AML-193 (cell line): ENCODE data around the gene GABRB3.

Source experiments
- DNase-seq, 2 experiments: peaks; one replicate each; lab custom pipeline; 2025; lab: John Stamatoyannopoulos, UW

Gene GABRB3

GRCh38 chr15:26555898-26556297, 217.0 kb downstream of the GABRB3 start:
- DNase-seq, result no peak

- DNase-seq, result no peak
Observed at GRCh38 chr15:26551473-26551872, 221.4 kb downstream of the GABRB3 start.

GRCh38 chr15:26550880-26551279, 222.0 kb downstream of the GABRB3 start:
- DNase-seq, result no peak

GRCh38 chr15:26537663-26538062, 235.2 kb downstream of the GABRB3 start:
- DNase-seq, result no peak

- DNase-seq, result no peak
Observed at GRCh38 chr15:26531489-26531888, 241.4 kb downstream of the GABRB3 start.

GRCh38 chr15:26525096-26525495, 247.8 kb downstream of the GABRB3 start:
- no peak for DNase-seq

GRCh38 chr15:26521691-26522198, 251.1 kb downstream of the GABRB3 start:
- no peak for DNase-seq

- DNase-seq, result no peak
Observed at GRCh38 chr15:26521130-26521529, 251.7 kb downstream of the GABRB3 start.

- DNase-seq, result no peak
Observed at GRCh38 chr15:26518885-26519284, 254.0 kb downstream of the GABRB3 start.

- DNase-seq, result no peak
Observed at GRCh38 chr15:26516102-26516980, 256.5 kb downstream of the GABRB3 start.

- no peak for DNase-seq
Observed at GRCh38 chr15:26504009-26504408, 268.9 kb downstream of the GABRB3 start.
